Endothelial cell of umbilical vein (primary cell): ENCODE data around the gene ATP5ME.

Experiments used
- EZH2 ChIP-seq: IDR thresholded peaks from 2 replicates; pipeline ENCODE4 v1.6.1; 2012; ENCODE audit warnings: borderline replicate concordance, low read depth, mild to moderate bottlenecking, moderate library complexity, low read length, inconsistent platforms; ENCODE audit not compliant: severe bottlenecking
- FOS ChIP-seq: IDR thresholded peaks from 2 replicates; pipeline ENCODE4 v1.6.1; 2011; ENCODE audit warnings: mild to moderate bottlenecking, low read length, moderate library complexity, borderline replicate concordance; ENCODE audit not compliant: insufficient read depth
- GATA2 ChIP-seq: IDR thresholded peaks from 2 replicates; pipeline ENCODE4 v1.7.0; 2011; ENCODE audit warnings: low read depth, mild to moderate bottlenecking, moderate library complexity, mixed read lengths, low read length; ENCODE audit not compliant: insufficient read length, insufficient read depth
- JUN ChIP-seq: IDR thresholded peaks from 2 replicates; pipeline ENCODE4 v1.6.1; 2011; ENCODE audit warnings: borderline replicate concordance, low read depth; ENCODE audit not compliant: insufficient read length, insufficient read depth
- MYC ChIP-seq: IDR thresholded peaks from one replicate; pipeline ENCODE4 v1.6.1; 2011; ENCODE audit warnings: mild to moderate bottlenecking, low read depth, low read length
- POLR2A ChIP-seq: IDR thresholded peaks from 2 replicates; pipeline ENCODE4 v1.6.1; 2012; ENCODE audit warnings: low read depth, mild to moderate bottlenecking, control low read depth, low read length
- POLR2AphosphoS5 ChIP-seq: IDR thresholded peaks from 2 replicates; pipeline ENCODE4 v1.6.1; 2012; ENCODE audit warnings: low read depth, mild to moderate bottlenecking, control low read depth, low read length, moderate library complexity; ENCODE audit not compliant: insufficient read depth
- TF ChIP-seq, protein P1 (sequence below), 2 donors: IDR thresholded peaks; 1 replicate in 1 of 2; 2 replicates in 1 of 2; pipeline ENCODE4 v1.5.1; 2011; ENCODE audit warnings: low read length in 2 of 2, mild to moderate bottlenecking in 2 of 2, moderate library complexity in 2 of 2, control low read depth in 1 of 2, inconsistent platforms in 1 of 2, low read depth in 1 of 2; ENCODE audit not compliant: insufficient read depth in 1 of 2; ENCODE audit errors: extremely low read depth in 1 of 2
- TF ChIP-seq, protein P2 (sequence below): IDR thresholded peaks from 2 replicates; pipeline ENCODE4 v1.6.1; 2011; ENCODE audit not compliant: insufficient read depth, insufficient read length

- TF ChIP-seq, protein P1, sequence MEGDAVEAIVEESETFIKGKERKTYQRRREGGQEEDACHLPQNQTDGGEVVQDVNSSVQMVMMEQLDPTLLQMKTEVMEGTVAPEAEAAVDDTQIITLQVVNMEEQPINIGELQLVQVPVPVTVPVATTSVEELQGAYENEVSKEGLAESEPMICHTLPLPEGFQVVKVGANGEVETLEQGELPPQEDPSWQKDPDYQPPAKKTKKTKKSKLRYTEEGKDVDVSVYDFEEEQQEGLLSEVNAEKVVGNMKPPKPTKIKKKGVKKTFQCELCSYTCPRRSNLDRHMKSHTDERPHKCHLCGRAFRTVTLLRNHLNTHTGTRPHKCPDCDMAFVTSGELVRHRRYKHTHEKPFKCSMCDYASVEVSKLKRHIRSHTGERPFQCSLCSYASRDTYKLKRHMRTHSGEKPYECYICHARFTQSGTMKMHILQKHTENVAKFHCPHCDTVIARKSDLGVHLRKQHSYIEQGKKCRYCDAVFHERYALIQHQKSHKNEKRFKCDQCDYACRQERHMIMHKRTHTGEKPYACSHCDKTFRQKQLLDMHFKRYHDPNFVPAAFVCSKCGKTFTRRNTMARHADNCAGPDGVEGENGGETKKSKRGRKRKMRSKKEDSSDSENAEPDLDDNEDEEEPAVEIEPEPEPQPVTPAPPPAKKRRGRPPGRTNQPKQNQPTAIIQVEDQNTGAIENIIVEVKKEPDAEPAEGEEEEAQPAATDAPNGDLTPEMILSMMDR (IDR thresholded peaks at IDR 0.05; ENCODE audit: extremely low read depth in 1 of 2, insufficient read depth in 1 of 2, low read depth in 1 of 2, low read length in 2 of 2), result no peak
- TF ChIP-seq EZH2, result no peak
- no peak for TF ChIP-seq POLR2A
- no peak for TF ChIP-seq POLR2AphosphoS5
- no peak for TF ChIP-seq FOS
- TF ChIP-seq, protein P2, sequence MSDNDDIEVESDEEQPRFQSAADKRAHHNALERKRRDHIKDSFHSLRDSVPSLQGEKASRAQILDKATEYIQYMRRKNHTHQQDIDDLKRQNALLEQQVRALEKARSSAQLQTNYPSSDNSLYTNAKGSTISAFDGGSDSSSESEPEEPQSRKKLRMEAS, result no peak
- TF ChIP-seq MYC, result no peak
- no peak for TF ChIP-seq GATA2
- no peak for TF ChIP-seq JUN
Measured at GRCh38 chr4:636628-637159, 37.4 kb downstream of the ATP5ME start.
